ENCODE measurements around the gene A1CF.

GRCh38 chr10:50824782-50825181, 60.6 kb downstream of the A1CF start:
- TF ChIP-seq CTCF (IDR thresholded peaks at IDR 0.05; ENCODE audit: low read depth, low read length) (no peak), EZH2phosphoT487 (IDR thresholded peaks at IDR 0.05; ENCODE audit: low read depth) (no peak)
